Stimulated activated CD4-positive, alpha-beta T cell treated with anti-CD3 and anti-CD28 coated beads, Interleukin-1b, Interleukin-23, amount 100 ng/mL, for 24 hours (primary cell): Measurements from ENCODE around the gene NEDD9.

ENCODE experiments used
- DNase-seq, 4 experiments: peaks; one replicate each; pipeline ENCODE4 v3.0.0-alpha.2; 2020; ENCODE audit warnings: low read depth in 4 of 4, low spot score in 1 of 4

The NEDD9 gene

GRCh38 chr6:11218538-11219399 lies 13.7 kb downstream of the NEDD9 start:
- no peak for DNase-seq

- DNase-seq = no peak
These were observed 14.4 kb downstream of the NEDD9 start for GRCh38 chr6:11218102-11218442.

- no peak for DNase-seq
These were observed 14.9 kb downstream of the NEDD9 start for GRCh38 chr6:11217360-11218101.

- DNase-seq = no peak
These were observed 16.7 kb downstream of the NEDD9 start for GRCh38 chr6:11215773-11216172.

GRCh38 chr6:11214901-11215300 lies 17.6 kb downstream of the NEDD9 start:
- DNase-seq = no peak

- no peak for DNase-seq
These were observed 18.2 kb downstream of the NEDD9 start for GRCh38 chr6:11214084-11214833.

GRCh38 chr6:11213422-11214021 lies 18.9 kb downstream of the NEDD9 start:
- DNase-seq = no peak

GRCh38 chr6:11212664-11213063 lies 19.8 kb downstream of the NEDD9 start:
- DNase-seq = no peak

- DNase-seq = no peak
These were observed 21.2 kb downstream of the NEDD9 start for GRCh38 chr6:11211254-11211653.

- DNase-seq = no peak
These were observed 21.9 kb downstream of the NEDD9 start for GRCh38 chr6:11210386-11211138.

GRCh38 chr6:11209906-11210305 lies 22.6 kb downstream of the NEDD9 start:
- DNase-seq = no peak

GRCh38 chr6:11209369-11209768 lies 23.1 kb downstream of the NEDD9 start:
- no peak for DNase-seq

GRCh38 chr6:11208854-11209253 lies 23.6 kb downstream of the NEDD9 start:
- DNase-seq = no peak

GRCh38 chr6:11208267-11208666 lies 24.2 kb downstream of the NEDD9 start:
- DNase-seq = no peak

- no peak for DNase-seq
These were observed 25.1 kb downstream of the NEDD9 start for GRCh38 chr6:11207199-11207968.

- DNase-seq = no peak
These were observed 25.9 kb downstream of the NEDD9 start for GRCh38 chr6:11206576-11206975.

GRCh38 chr6:11204794-11205366 lies 27.6 kb downstream of the NEDD9 start:
- no peak for DNase-seq

GRCh38 chr6:11204005-11204399 lies 28.5 kb downstream of the NEDD9 start:
- no peak for DNase-seq

GRCh38 chr6:11203306-11204004 lies 29.0 kb downstream of the NEDD9 start:
- DNase-seq = no peak
